ENCODE data around the gene HSD17B14.
A peak's percentile ranks its signal among the peaks of the same experiment; 100 is the strongest.
"Not testable (repeated sequence)": the region's sequence is repeated elsewhere in the genome, so short reads cannot be mapped to it uniquely, and the experiment has no call there.

Gene HSD17B14

DNA sequence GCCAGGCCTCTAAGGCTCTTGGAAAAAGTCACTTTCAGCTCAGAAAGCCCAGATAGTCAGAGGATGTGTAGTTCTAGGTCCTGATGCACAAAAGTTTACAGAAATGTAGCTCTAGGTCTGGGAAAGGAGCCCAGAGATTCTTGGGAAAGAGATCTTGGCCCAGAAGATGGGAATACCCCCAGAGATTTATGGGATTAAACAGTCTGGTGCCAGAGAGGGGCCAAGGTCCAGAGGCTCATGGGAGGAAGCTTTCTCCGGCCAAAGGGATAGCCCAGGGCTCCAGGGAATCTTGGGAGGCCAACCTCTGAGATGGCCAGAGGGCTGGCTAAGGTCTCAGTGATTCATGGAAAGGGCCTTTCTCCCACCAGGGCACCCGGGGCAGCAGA, 40.6 kb downstream of the HSD17B14 start:
- DNase-seq: no peak

DNA sequence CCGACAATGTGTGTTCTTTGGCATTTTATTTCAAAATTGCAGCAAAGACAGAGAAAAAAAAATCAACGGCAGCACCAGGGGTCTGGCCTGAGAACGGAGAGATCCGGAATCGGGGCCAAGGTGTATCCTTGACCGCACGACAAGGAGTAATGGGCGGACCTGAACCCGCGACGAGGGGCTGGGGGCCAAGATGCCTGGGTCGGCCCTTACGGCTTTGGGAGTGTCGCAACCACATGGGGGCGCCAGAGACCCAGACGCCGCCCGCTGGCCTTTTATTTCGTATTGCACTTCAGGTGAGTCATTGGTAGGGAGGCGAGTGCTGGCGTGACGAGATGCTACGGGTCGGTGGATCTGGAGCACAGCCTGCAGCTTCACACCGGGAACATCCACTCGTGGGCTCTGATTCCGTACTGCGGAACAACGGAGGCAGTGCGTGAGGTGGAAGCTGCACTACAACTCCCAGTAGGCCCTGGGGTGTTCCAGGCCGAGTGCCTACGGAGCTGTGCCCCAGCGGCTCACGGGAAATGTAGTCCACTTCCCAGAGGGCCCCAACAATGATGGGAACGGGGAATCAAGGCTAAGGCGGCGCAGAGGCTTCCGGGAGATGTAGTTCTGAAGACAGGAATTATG, 41.1 kb downstream of the HSD17B14 start:
- peak; percentile 94 to 96 for DNase-seq

DNA sequence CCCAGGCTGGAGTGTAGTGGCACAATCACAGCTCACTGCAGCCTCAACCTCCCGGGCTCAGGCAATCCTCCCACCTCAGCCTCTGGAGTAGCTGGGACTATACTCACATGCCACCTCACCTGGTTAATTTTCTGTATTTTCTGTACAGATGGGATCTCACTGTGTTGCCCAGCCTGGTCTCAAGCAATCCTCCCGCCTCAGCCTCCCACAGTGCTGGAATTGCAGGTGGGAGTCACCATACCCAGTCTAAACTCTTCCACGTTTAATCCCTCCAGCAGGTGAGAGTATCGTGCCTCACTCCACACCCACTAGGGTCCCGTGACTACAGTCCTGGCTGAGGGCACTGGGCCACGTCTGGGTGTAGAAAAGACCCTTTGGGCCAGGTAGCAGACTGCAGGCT, 42.0 kb downstream of the HSD17B14 start:
- no peak for DNase-seq

DNA sequence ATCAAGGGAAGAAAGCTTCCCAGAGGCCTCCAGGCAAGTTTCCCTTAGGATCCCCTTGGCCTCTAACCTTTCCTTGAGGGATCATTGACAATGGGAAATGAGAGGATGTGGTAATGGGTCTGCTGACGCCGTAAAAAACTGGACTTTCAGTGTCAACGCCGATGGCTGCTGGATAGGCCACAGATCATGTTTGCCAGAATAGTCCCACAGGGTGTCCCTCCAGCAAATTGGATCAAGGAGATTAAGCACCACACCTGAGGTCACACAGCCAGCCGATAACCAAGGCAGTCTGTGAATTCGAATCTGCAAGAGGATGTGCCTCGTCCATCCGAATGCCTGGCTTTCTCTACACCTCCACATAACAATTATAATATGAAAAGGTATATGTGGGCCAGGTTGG, 43.0 kb downstream of the HSD17B14 start:
- DNase-seq: no peak

DNA sequence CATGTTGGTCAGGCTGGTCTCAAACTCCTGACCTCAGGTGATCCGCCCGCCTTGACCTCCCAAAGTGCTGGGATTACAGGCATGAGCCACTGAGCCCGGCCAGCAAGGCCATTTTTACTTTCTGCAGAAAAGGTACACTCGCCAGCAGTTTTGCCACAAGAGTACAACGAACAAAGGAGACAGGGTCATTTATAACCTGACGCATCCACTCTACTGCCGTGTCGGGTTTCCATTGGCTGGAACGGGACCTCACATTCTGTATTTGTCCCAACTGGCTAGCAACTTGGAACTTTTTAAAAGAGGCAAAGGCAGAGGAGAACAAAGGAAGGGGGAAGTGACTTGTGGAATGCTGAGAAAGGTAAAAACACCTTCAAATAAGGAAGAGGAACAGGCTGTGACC, 49.0 kb downstream of the HSD17B14 start:
- DNase-seq: not testable (repeated sequence)

DNA sequence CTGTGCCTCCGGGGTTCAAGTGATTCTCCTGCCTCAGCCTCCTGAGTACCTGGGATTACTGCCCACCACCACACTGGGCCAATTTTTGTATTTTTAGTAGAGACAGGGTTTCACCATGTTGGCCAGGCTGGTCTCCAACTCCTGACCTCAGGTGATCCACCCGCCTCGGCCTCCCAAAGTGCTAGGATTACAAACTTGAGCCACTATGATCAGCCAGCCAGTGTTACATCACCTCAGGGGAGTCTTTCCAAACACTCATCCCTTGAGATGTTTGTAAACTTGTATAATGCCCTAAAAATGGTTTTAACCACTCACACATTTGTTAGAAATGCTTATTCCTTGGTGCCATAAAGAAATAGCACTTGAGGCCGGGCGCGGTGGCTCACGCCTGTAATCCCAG, 49.9 kb downstream of the HSD17B14 start:
- not testable (repeated sequence) for DNase-seq

DNA sequence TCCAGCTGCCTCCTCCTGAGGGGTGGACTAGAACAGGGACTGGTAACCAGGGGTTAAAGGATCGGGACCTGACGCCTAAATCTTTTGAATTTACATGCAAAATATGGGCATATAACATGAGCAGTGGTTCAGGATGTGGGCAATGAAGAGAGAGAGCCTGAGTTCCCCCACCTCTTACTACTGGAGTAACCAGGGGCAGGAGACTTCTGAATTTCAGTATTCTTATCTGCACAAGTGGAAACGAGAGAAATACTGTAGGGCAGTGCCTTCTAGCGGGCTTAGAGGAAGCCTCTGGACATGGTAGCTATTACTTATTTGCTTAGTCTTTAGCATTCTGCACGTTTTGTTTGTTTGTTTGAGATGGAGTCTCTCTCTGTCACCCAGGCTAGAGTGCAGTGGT, 51.8 kb downstream of the HSD17B14 start:
- DNase-seq: no peak

DNA sequence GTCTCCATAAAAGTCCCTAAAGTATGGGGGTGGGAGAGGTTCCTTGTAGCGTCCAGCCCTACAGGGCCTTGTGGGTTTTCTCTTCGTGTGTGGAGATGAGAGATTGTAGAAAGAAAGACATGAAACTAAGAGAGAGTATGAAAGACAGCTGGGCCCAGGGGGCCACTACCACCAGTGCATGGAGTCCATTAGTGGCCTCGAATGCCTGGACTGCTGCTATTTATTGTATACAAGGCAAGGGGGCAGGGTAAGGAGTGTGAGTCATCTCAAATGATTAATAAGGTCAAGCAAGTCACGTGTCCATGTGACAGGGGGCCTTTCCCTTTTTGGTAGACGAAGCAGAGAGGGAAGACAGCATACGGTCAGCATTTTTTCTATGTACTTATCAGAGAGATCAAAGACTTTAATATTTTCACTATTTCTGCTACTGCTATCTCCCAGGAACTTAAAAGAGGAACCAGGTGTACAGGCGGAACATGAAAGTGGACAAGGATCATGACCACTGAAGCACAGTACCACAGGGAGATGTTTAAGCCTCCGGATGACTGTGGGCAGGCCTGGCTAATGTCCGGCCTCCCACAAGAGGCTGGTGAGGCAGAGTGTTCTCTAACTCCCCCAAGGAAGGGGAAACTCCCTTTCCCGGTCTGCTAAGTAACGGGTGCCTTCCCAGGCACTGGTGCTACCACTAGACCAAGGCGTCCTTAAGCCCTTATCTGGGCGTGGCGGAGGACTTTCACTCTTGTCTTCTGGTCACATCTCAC, 55.5 kb downstream of the HSD17B14 start:
- DNase-seq: no peak

DNA sequence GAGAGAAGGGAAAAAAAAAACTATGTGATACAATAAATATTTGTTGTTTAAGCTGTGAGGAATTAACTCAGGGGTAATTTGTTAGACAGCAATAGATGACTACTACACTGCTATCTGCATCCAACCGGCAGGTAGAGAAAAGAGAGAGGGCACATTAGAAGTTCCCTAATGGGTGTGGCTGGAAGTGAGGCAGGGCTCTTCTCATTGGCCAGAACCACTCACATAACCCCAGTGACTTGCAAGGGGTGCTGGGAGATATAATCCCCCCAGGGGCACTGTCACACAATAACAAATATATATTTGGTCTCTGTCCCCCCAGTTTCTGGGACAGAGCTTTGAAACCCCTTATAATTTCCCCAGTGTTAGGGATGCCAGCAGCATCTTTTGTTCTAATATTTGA, 56.7 kb downstream of the HSD17B14 start:
- no peak for DNase-seq

DNA sequence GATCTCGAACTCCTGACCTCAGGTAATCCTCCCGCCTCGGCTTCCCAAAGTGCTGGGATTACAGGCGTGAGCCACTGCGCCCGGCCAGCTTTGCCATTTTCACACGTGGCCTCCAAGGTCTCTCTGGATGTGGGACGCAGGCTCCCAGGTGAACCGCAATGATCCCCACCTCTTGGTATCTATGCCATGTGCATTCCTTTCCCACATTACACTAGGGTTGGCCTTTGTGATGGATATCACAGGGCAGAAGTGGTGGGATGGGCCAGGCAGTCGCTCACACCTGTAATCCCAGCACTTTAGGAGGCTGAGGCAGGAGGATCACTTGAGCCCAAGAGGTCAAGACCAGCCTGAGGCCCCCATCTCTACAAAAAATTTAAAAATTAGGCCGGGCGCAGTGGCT, 58.6 kb downstream of the HSD17B14 start:
- no peak for DNase-seq

DNA sequence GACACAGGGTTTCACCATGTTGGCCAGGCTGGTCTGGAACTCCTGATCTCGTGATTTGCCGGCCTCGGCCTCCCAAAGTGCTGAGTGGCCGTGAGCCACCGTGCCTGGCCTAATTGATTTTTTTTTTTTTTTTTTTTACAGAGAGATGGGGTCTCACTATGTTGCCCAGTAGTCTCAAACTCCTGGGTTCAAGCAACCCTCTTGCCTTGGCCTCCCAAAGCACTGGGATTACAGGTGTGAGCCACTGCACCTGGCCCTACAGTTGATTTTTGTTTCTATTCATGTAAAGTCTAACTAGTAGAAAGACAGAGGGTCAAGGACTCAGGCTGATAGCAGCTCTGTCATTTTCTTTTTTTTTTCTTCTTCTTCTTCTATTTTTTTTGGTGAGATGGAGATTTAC, 59.2 kb downstream of the HSD17B14 start:
- DNase-seq: no peak

DNA sequence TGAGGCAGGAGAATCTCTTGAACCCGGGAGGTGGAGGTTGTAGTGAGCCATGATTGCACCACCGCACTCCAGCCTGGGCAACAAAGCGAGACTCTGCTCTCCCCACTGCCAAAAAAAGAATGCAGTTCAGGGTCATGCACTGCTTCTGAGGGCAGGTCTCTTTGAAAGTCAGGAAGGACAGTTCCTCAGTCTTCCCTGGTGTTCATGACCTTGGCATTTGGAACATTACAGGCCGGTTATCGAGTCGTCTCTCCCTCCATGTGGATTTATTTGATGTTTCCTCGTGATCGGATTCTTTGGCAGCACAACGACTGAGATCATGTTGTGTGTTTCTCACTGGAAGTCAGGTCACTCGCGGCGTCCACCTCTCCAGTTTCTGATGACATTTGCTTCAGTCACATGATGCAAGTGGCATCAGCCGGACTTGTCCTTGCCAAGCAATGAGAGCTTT, 63.8 kb downstream of the HSD17B14 start:
- no peak for DNase-seq

DNA sequence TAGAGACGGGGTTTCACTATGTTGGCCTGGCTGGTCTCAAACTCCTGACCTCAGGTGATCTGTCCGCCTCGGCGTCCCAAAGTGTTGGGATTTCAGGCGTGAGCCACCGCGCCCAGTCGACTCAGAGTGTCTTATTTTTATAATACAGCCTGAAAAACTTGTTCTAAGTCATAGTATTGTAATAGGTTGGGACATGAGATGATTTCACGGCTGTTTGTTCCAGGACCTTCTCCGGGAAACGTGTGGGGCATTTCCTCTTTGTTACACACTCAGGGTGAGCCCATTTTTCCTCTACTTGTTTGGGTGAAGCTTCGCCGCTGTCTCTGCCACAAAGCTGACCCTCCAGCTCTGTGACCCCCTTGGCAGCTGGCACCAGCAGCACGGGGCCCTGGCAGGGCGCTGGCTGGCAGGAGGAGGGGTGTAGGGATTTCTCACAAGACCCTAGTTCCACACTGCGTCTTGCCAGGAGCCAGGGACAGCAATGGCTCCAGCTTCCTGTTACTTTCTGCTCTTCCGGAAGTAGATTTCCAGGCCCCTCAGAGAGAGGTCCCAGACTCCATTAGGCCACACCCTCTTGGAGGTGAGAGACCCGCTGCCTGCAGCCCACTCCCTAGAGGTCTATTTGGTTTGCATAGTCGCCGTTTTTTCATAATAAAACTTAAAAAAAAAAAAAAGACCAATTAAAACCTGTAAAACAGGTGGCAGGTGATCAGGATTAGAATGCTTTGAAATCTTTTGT, 65.4 kb downstream of the HSD17B14 start:
- DNase-seq: no peak

DNA sequence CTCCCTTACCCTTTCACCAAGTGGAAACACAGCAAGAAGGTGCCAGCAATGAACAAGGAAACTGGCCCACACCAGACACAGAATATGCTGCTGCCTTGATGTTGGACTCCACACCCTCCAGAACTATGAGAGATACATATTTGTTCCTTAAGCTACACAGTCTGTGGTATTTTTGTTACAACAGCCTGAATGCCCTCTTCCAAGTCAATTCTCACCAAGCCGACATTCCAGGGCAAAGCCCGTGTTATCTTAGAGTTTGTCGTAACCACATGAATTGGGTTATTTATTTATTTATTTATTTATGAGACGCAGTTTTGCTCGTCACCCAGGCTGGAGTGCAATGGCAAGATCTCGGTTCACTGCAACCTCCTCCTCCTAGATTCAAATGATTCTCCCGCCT, 66.0 kb downstream of the HSD17B14 start:
- DNase-seq: no peak

DNA sequence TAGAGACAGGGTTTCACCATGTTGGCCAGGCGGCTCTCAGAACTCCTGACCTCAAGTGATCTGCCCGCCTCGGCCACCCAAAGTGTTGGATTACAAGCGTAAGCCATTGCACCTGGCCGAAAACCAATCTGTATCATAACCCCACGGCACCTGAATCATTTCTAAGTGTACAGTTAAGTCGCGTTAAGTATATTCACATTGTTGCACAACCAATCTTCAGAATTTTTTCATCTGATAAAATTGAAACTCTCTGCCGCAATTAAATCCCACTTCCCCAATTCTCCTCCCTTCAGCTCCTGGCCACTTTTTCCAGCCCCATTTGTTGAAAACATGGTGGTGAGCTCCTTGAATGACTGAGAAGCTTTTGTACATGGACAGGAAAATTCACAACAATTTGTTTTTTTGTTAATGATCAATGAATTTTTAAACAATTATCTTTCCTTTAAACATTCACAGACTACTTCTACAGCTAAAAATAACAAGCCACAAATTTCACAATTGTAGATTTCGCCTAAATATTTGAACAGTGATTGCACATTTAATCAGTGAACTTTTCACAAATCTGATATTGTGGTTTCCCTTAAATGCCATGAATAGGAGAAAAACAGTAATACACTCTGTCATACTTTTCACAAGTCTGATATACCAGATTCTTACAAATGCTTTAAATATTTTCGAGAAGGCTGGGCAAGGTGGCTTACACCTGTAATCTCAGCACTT, 67.1 kb downstream of the HSD17B14 start:
- no peak for DNase-seq

DNA sequence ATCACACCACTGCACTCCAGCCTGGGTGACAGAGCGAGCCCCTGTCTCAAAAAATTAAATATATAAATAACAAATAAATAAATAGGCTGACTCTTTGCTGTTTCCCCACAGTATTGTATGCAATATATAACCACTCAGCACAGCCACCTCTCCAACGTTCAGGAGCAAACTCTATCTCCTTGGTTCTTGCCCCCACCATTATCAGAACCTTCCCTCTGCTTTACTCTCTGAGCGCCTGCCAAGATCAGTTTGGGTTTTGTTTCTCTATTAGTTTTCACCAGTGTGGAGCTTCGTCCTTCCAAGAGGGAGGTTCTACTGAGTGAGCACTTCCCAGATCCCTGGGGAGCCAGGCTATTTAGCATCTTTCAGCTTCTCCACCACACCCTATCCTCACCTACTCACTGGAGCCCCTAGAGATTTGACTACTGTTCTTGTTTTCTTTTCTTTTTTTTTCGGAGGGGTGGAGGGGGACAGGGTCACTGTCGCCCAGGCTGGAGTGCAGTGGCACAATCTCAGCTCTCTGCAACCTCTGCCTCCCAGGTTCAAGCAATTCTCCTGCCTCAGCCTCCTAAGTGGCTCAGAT, 68.0 kb downstream of the HSD17B14 start:
- DNase-seq: not testable (repeated sequence)

DNA sequence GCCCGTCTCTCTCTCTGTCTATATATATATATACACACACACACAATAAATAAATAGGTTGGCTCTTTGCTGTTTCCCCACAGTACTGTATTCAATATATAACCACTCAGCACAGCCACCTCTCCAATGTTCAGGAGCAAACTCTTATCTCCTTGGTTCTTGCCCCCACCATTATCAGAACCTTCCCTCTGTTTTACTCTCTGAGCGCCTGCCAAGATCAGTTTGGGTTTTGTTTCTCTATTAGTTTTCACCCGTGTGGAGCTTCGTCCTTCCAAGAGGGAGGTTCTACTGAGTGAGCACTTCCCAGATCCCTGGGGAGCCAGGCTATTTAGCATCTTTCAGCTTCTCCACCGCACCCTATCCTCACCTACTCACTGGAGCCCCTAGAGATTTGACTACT, 70.5 kb downstream of the HSD17B14 start:
- not testable (repeated sequence) for DNase-seq
